Kidney (tissue), 14 donors: Measurements from ENCODE around the gene PADI2. TPM values are rescaled to one million over a fixed set of nuclear protein-coding genes. Genes with fewer than 3 reads are reported as not detected.
A peak's percentile ranks its signal among the peaks of the same experiment; 100 is the strongest.

Experiments
- DNase-seq, 5 donors: peaks; one replicate each; pipeline ENCODE4 v3.0.0-alpha.2; 2013 to 2020
- FAIRE-seq: peaks from 2 replicates; lab custom pipeline; 2012; peaks lifted over from hg19 to GRCh38; lab: Jason Lieb, UNC
- H3K27ac ChIP-seq, 2 donors: one replicate each; pipeline ENCODE4 v1.7.0; 2013; ENCODE audit warnings: low read depth in 2 of 2, low read length in 2 of 2, inconsistent platforms in 1 of 2
- H3K27me3 ChIP-seq: one replicate; pipeline ENCODE4 v1.7.1; 2013; ENCODE audit warnings: low read length, inconsistent platforms; ENCODE audit not compliant: control insufficient read depth, insufficient read depth
- H3K36me3 ChIP-seq, 3 donors: one replicate each; pipeline versions ENCODE4 v1.7.0 to v1.7.1; 2013; ENCODE audit warnings: low read length in 3 of 3, control low read depth in 1 of 3, inconsistent platforms in 1 of 3; ENCODE audit not compliant: insufficient read depth in 3 of 3, control insufficient read depth in 2 of 3
- H3K4me1 ChIP-seq, 3 donors: one replicate each; pipeline versions ENCODE4 v1.7.0 to v1.7.1; 2013; ENCODE audit warnings: low read length in 3 of 3, inconsistent platforms in 1 of 3, low read depth in 1 of 3; ENCODE audit not compliant: control insufficient read depth in 2 of 3, insufficient read depth in 2 of 3
- H3K4me3 ChIP-seq, 3 donors: one replicate each; pipeline versions ENCODE4 v1.7.0 to v1.8.1; 2013; ENCODE audit warnings: low read length in 3 of 3, control low read depth in 1 of 3, inconsistent platforms in 1 of 3
- H3K9ac ChIP-seq, 3 donors: one replicate each; pipeline versions ENCODE4 v1.7.0 to v1.7.1; 2013; ENCODE audit warnings: low read length in 3 of 3, control low read depth in 1 of 3, inconsistent platforms in 1 of 3
- H3K9me3 ChIP-seq, 3 donors: one replicate each; pipeline versions ENCODE4 v1.7.0 to v1.7.1; 2013; ENCODE audit warnings: low read length in 3 of 3, control low read depth in 1 of 3, inconsistent platforms in 1 of 3; ENCODE audit not compliant: control insufficient read depth in 2 of 3, insufficient read depth in 1 of 3
- CTCF ChIP-seq: IDR thresholded peaks from 3 replicates; pipeline ENCODE4 v1.5.1; 2012; ENCODE audit warnings: mild to moderate bottlenecking, moderate library complexity, borderline replicate concordance; ENCODE audit not compliant: insufficient read depth; ENCODE audit errors: extremely low read depth
- intact Hi-C: fragments of 100-400 bp; cut with DNase I; formaldehyde crosslinking; loops from one replicate; pipeline ENCODE4 v1.11.1; 2022
- polyA plus RNA-seq: library from polyadenylated mRNA; stranded (reverse); fragments of 350-450 nt; fragmentation: Illumina TruSeq; extraction: RNeasy Lipid Tissue Mini Kit (QIAGEN cat#74804); gene quantifications from one replicate; pipeline ENCODE4 v1.2.3, GENCODE V29; 2014; ENCODE audit warnings: low read depth, low replicate concordance; ENCODE audit not compliant: insufficient read depth
- total RNA-seq: library from RNA; stranded (reverse); fragmentation: NEBNext Ultra II Directional; extraction: Animal tissue kit (Norgen Biotek cat#: 25700); gene quantifications from one replicate; pipeline ENCODE4 v1.2.1, GENCODE V29; 2021
- donor health status: control.
- donor health status: control.
- donor health status: control.
- donor health status: control.
- donor health status: control.
- donor health status: DM: yes; HTN: yes; CAD: no.
- donor health status: Normal renal cell carcinoma (clear cell type).

Gene PADI2
- total and polyA plus RNA-seq, 2 donors from 2014 or later: 6.0 to 11.7 TPM

- peak overlapping the region in 1 of 3 donors; percentile 95 for H3K4me3 ChIP-seq
- no peak for DNase-seq
Measured at GRCh38 chr1:17052038-17052437, 67.2 kb downstream of the PADI2 start.

DNA sequence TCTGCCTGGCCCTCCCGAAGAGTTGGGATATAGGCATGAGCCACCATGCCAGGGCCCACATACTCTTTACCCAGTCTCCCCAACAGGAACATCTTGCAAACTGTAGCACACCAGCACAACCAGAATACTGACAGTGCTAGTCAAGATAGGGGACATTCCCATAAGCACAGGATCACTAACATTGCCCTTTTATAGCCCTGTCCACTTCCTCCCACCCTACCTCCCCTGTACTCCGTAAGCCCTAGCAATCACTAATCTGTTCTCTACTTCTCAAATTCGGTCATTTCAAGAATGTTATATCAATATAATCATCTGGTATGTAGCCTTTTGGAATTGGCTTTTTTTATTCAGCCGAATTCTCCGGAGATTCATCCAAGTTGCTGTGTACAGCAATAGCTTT lies 71.3 kb downstream of the PADI2 start:
- no peak overlapping the region for H3K9ac ChIP-seq
- H3K4me1 ChIP-seq: peaks cover 0 to 16% (median 13%) of the 10 kb centered on the region in 3 donors
- H3K27ac ChIP-seq: no peak overlapping the region
- intact Hi-C loops: loop anchor here (10.0 kb wide), 1 partner anchor 73 kb away; no protein-coding TSS in a partner anchor
- FAIRE-seq (no peak), DNase-seq (no peak)
- no peaks in the 10 kb centered on the region for H3K27me3 ChIP-seq
- H3K36me3 ChIP-seq: peaks cover 7 to 17% (median 13%) of the 10 kb centered on the region in 3 donors
- no peak overlapping the region for H3K4me3 ChIP-seq
- no peaks in the 10 kb centered on the region for H3K9me3 ChIP-seq
- TF ChIP-seq CTCF: no peak

More at GRCh38 chr1:17052038-17052437, 67.2 kb downstream of the PADI2 start:
- TF ChIP-seq CTCF: no peak
- Histone ChIP-seq H3K36me3 (peaks cover 0 to 5% (median 5%) of the 10 kb centered on the region in 3 donors), H3K27me3 (no peaks in the 10 kb centered on the region), H3K4me1 (peaks cover 0 to 16% (median 9%) of the 10 kb centered on the region in 3 donors), H3K9ac (peak overlapping the region in 1 of 3 donors; percentile 88), H3K27ac (no peak overlapping the region), H3K9me3 (no peaks in the 10 kb centered on the region)
- FAIRE-seq: no peak
- intact Hi-C loops: no loop called here

DNA sequence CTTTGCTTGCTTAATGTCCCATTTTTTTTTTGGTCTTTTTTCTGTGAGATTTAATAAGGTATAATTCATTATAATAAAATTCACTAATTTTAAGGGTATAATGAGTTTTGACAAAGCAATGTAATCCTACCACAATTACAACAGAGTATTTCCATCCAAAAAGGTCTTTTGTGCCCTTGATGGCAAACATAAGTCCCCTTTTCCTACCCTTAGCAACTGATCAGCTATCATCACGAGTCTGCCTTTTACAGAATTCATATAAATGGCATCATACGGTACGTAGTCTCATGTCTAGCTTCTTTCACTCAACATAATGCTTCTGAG lies 73.0 kb downstream of the PADI2 start:
- DNase-seq (no peak), FAIRE-seq (no peak)
- no peak for TF ChIP-seq CTCF
- Histone ChIP-seq H3K27ac (no peak overlapping the region), H3K36me3 (peaks cover 7 to 27% (median 13%) of the 10 kb centered on the region in 3 donors), H3K4me1 (peaks cover 0 to 8% (median 3%) of the 10 kb centered on the region in 3 donors), H3K9me3 (no peaks in the 10 kb centered on the region), H3K9ac (no peak overlapping the region), H3K27me3 (no peaks in the 10 kb centered on the region), H3K4me3 (no peak overlapping the region)
- intact Hi-C loops: loop anchor here (10.0 kb wide), 1 partner anchor 71 kb away; no protein-coding TSS in a partner anchor
